Urinary bladder (tissue), 4 donors: ENCODE results near the gene TXNDC16. TPM values are rescaled to one million over a fixed set of nuclear protein-coding genes. Genes with fewer than 3 reads are reported as not detected.

Source experiments
- DNase-seq: peaks from one replicate; pipeline ENCODE4 v3.0.0-alpha.2; 2015; ENCODE audit errors: extremely low spot score
- H3K27ac ChIP-seq: one replicate; pipeline ENCODE4 v1.5.1; 2013; ENCODE audit warnings: low read depth, mild to moderate bottlenecking, moderate library complexity
- H3K36me3 ChIP-seq: one replicate; pipeline ENCODE4 v1.6.1; 2013; ENCODE audit warnings: mild to moderate bottlenecking, moderate library complexity; ENCODE audit not compliant: insufficient read depth
- H3K4me1 ChIP-seq: one replicate; pipeline ENCODE4 v1.6.1; 2013; ENCODE audit warnings: mild to moderate bottlenecking, moderate library complexity; ENCODE audit not compliant: insufficient read depth
- H3K4me3 ChIP-seq: one replicate; pipeline ENCODE4 v1.5.1; 2013; ENCODE audit warnings: low read depth, low read length
- WGBS: extraction: QIAGEN DNeasy Blood & Tissue Kit; methylation state at CpG from one replicate; pipeline ENCODE4 v1.1.7; 2013; 5-methylcytosine and 5-hydroxymethylcytosine counted together
- polyA plus RNA-seq: library from polyadenylated mRNA; stranded (reverse); fragments of 200-250 nt; gene quantifications from one replicate; pipeline ENCODE4 v1.2.3, GENCODE V29; 2013
- total RNA-seq: library from RNA; depleted of rRNA; stranded (reverse); fragments of >200 nt; gene quantifications from one replicate; pipeline ENCODE4 v1.2.3, GENCODE V29; 2014
- donor health status: healthy with polysubstance abuse.
- donor health status: healthy.

TXNDC16 gene
- total and polyA plus RNA-seq, 2 donors: 5.6 to 19.2 TPM

- H3K36me3 ChIP-seq: no peaks in the 10 kb centered on the region
- no peaks in the 10 kb centered on the region for H3K4me1 ChIP-seq
- no peak for DNase-seq
- H3K4me3 ChIP-seq: no peak overlapping the region
- 26% methylated on average over 2 of the region's 2 CpGs for WGBS
- no peak overlapping the region for H3K27ac ChIP-seq
Measured at GRCh38 chr14:52422650-52423356, 129.5 kb downstream of the TXNDC16 start.

DNA sequence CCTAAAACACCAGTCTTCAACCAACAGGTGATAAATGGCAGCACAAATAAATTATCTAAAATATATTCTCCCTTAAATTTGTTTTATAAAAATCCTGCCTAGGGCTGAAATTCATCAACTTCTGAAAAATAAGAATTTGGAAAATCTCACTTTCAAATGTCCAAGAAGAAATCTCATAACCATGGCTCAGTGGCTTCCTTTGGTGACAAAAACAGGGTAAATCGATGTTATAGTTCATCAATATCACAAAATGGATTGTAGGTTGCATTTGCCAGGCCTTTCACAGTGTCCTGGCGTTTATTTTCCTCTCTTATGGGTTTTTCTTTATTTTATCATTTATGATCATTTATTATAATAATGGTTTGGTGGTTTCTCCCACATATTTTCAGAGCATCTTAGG is 135.2 kb downstream of the TXNDC16 start:
- H3K4me1 ChIP-seq: no peaks in the 10 kb centered on the region
- 0% methylated on average over 2 of the region's 2 CpGs for WGBS
- no peak overlapping the region for H3K4me3 ChIP-seq
- DNase-seq: no peak
- H3K36me3 ChIP-seq: no peaks in the 10 kb centered on the region
- H3K27ac ChIP-seq: no peak overlapping the region

DNA sequence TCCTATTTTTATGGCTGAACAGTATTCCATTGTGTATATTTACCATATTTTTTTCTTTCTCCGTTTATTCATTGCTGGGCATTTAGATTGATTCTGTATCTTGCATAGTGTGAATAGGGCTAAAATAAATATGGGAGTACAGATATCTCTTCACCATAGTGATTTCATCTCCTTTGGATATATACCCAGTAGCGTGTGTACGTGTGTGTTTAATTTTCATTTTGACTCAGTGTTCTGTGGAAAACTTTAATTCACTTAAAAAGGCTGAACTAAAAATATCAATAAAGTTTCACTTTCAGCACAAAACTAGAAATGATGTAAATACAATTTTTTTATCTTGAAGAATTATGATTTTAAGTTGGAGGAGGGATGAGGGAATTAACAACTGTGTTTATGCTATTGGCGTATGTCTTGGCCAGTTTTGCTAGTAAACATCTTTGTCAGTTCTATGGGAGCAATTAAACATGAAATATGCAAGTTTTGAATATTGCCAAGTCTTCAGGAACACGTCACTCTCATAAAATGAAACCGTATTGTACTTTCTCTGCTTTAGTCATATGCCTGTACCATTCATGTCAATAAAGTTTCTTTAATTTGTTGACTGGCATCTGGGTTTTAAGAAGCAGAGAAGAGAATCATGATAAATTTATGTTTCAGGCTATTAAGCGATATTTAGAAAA is 138.4 kb downstream of the TXNDC16 start:
- no peak for DNase-seq
- WGBS: 52% methylated on average over 7 of the region's 7 CpGs
- H3K36me3 ChIP-seq: no peaks in the 10 kb centered on the region
- no peaks in the 10 kb centered on the region for H3K4me1 ChIP-seq
- H3K27ac ChIP-seq: no peak overlapping the region
- no peak overlapping the region for H3K4me3 ChIP-seq

GRCh38 chr14:52412426-52412825 is 139.9 kb downstream of the TXNDC16 start:
- Histone ChIP-seq H3K36me3 (no peaks in the 10 kb centered on the region), H3K4me1 (no peaks in the 10 kb centered on the region), H3K27ac (no peak overlapping the region), H3K4me3 (no peak overlapping the region)
- 56% methylated on average over 1 of the region's 1 CpG for WGBS
- DNase-seq: no peak

GRCh38 chr14:52405314-52405713 is 147.0 kb downstream of the TXNDC16 start:
- WGBS: 92% methylated on average over 1 of the region's 1 CpG

GRCh38 chr14:52402812-52403526 is 149.3 kb downstream of the TXNDC16 start:
- no peak overlapping the region for H3K27ac ChIP-seq
- no peak for DNase-seq
- WGBS: 82% methylated on average over 4 of the region's 4 CpGs
- H3K36me3 ChIP-seq: no peaks in the 10 kb centered on the region
- no peaks in the 10 kb centered on the region for H3K4me1 ChIP-seq
- H3K4me3 ChIP-seq: no peak overlapping the region

More at GRCh38 chr14:52405314-52405713, 147.0 kb downstream of the TXNDC16 start:
- DNase-seq: no peak
- Histone ChIP-seq H3K4me1 (no peaks in the 10 kb centered on the region), H3K4me3 (no peak overlapping the region), H3K36me3 (no peaks in the 10 kb centered on the region), H3K27ac (no peak overlapping the region)

GRCh38 chr14:52400846-52401245 is 151.5 kb downstream of the TXNDC16 start:
- no peaks in the 10 kb centered on the region for H3K36me3 ChIP-seq
- H3K4me3 ChIP-seq: no peak overlapping the region
- 64% methylated on average over 3 of the region's 3 CpGs for WGBS
- H3K4me1 ChIP-seq: no peaks in the 10 kb centered on the region
- DNase-seq: no peak
- no peak overlapping the region for H3K27ac ChIP-seq

- DNase-seq: no peak
- 34% methylated on average over 8 of the region's 8 CpGs for WGBS
- no peak overlapping the region for H3K4me3 ChIP-seq
- no peaks in the 10 kb centered on the region for H3K36me3 ChIP-seq
- H3K4me1 ChIP-seq: no peaks in the 10 kb centered on the region
- no peak overlapping the region for H3K27ac ChIP-seq
Measured at GRCh38 chr14:52399921-52400595, 152.2 kb downstream of the TXNDC16 start.

DNA sequence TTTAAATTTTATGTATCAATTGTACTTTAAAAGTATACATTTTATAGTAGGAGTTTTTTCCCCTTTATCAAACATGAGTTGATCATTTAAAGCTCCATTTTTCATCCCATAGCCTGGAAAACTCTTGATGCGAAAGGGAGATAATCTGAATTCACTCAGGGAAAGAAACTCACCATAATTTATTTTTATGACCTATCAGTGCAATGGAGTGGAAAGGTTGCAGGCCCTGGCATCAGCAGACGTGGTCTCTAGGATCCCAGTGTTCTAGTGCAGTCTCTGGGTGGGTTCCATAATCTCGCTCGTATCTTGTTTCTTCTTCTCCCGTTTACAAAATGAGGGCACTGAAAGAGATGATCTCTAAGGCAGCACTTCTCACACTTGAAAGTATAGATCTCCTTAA is 153.2 kb downstream of the TXNDC16 start:
- H3K4me1 ChIP-seq: no peaks in the 10 kb centered on the region
- H3K36me3 ChIP-seq: no peaks in the 10 kb centered on the region
- DNase-seq: no peak
- H3K27ac ChIP-seq: no peak overlapping the region
- WGBS: 54% methylated on average over 5 of the region's 5 CpGs
- H3K4me3 ChIP-seq: no peak overlapping the region

DNA sequence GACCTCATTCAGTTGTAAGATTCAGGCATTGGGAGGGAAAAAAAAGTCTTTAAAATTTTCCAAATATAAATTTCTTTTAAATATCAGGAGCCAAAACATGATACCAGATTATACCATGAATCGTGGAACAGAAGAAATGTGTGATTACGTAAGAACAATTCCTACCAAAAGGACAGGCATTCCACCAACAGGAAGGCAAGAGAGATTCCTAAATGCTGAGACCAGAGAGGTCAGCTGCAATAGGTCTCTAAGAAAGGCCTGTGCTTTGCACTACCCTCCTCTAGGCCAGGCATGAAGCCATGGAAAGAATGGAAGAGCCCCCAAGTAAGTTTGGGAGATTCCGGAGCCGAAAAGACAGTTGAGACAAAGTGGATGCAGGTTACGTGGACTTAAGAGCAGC is 154.5 kb downstream of the TXNDC16 start:
- Histone ChIP-seq H3K4me3 (no peak overlapping the region), H3K27ac (no peak overlapping the region), H3K36me3 (no peaks in the 10 kb centered on the region), H3K4me1 (no peaks in the 10 kb centered on the region)
- no peak for DNase-seq
- 77% methylated on average over 5 of the region's 5 CpGs for WGBS

DNA sequence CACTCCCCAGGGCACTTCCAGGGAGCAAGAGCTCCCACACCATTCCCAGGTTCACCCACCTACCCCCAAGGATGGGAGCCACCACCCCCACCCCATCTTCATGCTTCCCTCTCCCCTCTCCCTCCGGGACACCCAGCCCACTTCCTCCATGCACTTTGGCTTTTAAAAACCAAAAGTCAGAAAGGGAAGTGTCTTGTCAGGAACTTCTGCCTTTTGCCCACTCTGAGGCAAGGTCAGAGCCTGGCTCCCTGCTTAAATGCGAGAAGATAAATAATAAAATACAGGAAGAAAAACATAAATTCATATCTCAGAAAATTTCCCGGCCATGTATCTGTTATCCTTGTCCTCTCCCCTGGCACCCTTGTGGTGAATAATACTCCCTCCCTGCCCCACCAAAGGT is 156.6 kb downstream of the TXNDC16 start:
- DNase-seq: no peak
- H3K4me1 ChIP-seq: no peaks in the 10 kb centered on the region
- H3K27ac ChIP-seq: no peak overlapping the region
- no peaks in the 10 kb centered on the region for H3K36me3 ChIP-seq
- H3K4me3 ChIP-seq: no peak overlapping the region
- WGBS: 82% methylated on average over 3 of the region's 3 CpGs

DNA sequence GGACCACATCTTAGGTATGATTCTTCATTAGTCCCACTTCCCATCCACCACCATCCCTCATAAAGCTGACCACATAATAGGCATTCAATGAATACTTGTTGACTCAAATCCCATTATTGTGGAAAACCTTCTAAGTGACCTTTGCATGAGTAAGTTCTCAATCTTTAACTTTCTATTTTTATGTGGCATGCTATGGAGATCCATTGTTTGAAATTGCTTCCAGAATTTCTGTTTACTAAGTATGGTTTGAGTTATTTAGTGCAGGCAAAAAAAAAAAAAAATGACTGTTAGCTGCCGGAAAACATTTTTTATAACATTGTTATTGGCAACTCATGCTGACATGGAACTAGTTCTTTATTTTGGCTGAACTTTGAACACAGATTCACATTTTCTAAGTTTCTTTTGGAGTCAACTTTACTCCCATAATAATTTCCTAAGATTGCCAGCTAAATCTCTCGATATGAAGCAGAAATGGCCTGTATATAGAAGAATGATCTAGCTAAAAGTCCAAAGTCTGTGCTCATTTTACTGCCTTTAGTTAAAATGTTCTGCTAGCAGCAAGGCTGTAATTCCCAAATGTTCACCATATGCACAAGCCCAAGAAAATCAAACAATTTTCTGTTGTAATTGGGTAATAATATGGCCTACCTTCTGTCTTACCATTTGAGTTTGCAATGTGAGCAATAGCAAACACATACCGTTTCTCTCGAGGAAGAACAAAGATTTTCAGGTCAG is 160.3 kb downstream of the TXNDC16 start:
- Histone ChIP-seq H3K4me3 (no peak overlapping the region), H3K4me1 (no peaks in the 10 kb centered on the region), H3K27ac (no peak overlapping the region), H3K36me3 (no peaks in the 10 kb centered on the region)
- no peak for DNase-seq
- WGBS: 75% methylated on average over 4 of the region's 4 CpGs
